LNCAP (cell line): ENCODE results near the gene CYB561D1.
A peak's percentile ranks its signal among the peaks of the same experiment; 100 is the strongest.

Source experiments
- CTCF ChIP-seq: fragments of 450-650 bp; IDR thresholded peaks from 2 replicates; pipeline ENCODE4 v1.5.1; 2017; ENCODE audit warnings: mild to moderate bottlenecking

The CYB561D1 gene

GRCh38 chr1:109493805-109494539 is at the start of gene CYB561D1:
CYB561D1 (plus strand) TSS chr1:109494094; CDS start chr1:109494140, 46 bp downstream.
- peak; percentile 96 for TF ChIP-seq CTCF

- TF ChIP-seq CTCF = no peak
Measured at GRCh38 chr1:109444346-109444745, 49.5 kb upstream of the CYB561D1 start.

GRCh38 chr1:109447524-109447923 is 46.4 kb upstream of the CYB561D1 start:
- no peak for TF ChIP-seq CTCF

- no peak for TF ChIP-seq CTCF
Measured at GRCh38 chr1:109454497-109455133, 39.3 kb upstream of the CYB561D1 start.

GRCh38 chr1:109457819-109458218 is 36.1 kb upstream of the CYB561D1 start:
- no peak for TF ChIP-seq CTCF

GRCh38 chr1:109466125-109466451 is 27.8 kb upstream of the CYB561D1 start:
- no peak for TF ChIP-seq CTCF

- no peak for TF ChIP-seq CTCF
Measured at GRCh38 chr1:109466452-109467300, 27.2 kb upstream of the CYB561D1 start, which contains the start of gene SYPL2. SYPL2 (plus strand) TSS chr1:109466546; CDS start chr1:109466844, 298 bp downstream.
